Endothelial cell (in vitro differentiated cells): ENCODE results near the gene LRIG1. TPM values are rescaled to one million over a fixed set of nuclear protein-coding genes. Genes with fewer than 3 reads are reported as not detected.

Source experiments
- DNase-seq: peaks from one replicate; pipeline ENCODE4 v3.0.0; 2021; ENCODE audit warnings: low spot score
- H3K27ac Mint-ChIP-seq: one replicate; pipeline ENCODE4 v1.8.0; 2021; ENCODE audit warnings: mixed read lengths, inconsistent platforms; ENCODE audit not compliant: unreplicated experiment
- H3K27me3 Mint-ChIP-seq: one replicate; pipeline ENCODE4 v1.8.0; 2021; ENCODE audit warnings: mild to moderate bottlenecking, moderate library complexity, mixed read lengths, inconsistent platforms; ENCODE audit not compliant: unreplicated experiment
- H3K36me3 Mint-ChIP-seq: one replicate; pipeline ENCODE4 v1.8.0; 2021; ENCODE audit warnings: mild to moderate bottlenecking, low read depth, mixed read lengths, inconsistent platforms; ENCODE audit not compliant: unreplicated experiment
- H3K4me1 Mint-ChIP-seq: one replicate; pipeline ENCODE4 v1.8.0; 2021; ENCODE audit warnings: mild to moderate bottlenecking, mixed read lengths, inconsistent platforms; ENCODE audit not compliant: unreplicated experiment
- H3K4me3 Mint-ChIP-seq: one replicate; pipeline ENCODE4 v1.8.0; 2021; ENCODE audit warnings: mild to moderate bottlenecking, mixed read lengths, inconsistent platforms; ENCODE audit not compliant: unreplicated experiment
- H3K9me3 Mint-ChIP-seq: one replicate; pipeline ENCODE4 v1.8.0; 2021; ENCODE audit warnings: mixed read lengths, inconsistent platforms; ENCODE audit not compliant: unreplicated experiment
- total RNA-seq: library from RNA; stranded (reverse); fragmentation: NEBNext Ultra II Directional; extraction: Animal tissue kit (Norgen Biotek cat#: 25700); gene quantifications from one replicate; pipeline ENCODE4 v1.2.1, GENCODE V29; 2021; ENCODE audit not compliant: unreplicated experiment
- TF ChIP-seq, protein P1 (sequence below): fragments of 200-600 bp; sonication (generic); IDR thresholded peaks from one replicate; pipeline ENCODE4 v1.5.0; 2021; ENCODE audit warnings: antibody characterized with exemption; ENCODE audit not compliant: unreplicated experiment

LRIG1 gene
- total RNA-seq, 1 donor from 2014 or later, result 25.1 TPM

DNA sequence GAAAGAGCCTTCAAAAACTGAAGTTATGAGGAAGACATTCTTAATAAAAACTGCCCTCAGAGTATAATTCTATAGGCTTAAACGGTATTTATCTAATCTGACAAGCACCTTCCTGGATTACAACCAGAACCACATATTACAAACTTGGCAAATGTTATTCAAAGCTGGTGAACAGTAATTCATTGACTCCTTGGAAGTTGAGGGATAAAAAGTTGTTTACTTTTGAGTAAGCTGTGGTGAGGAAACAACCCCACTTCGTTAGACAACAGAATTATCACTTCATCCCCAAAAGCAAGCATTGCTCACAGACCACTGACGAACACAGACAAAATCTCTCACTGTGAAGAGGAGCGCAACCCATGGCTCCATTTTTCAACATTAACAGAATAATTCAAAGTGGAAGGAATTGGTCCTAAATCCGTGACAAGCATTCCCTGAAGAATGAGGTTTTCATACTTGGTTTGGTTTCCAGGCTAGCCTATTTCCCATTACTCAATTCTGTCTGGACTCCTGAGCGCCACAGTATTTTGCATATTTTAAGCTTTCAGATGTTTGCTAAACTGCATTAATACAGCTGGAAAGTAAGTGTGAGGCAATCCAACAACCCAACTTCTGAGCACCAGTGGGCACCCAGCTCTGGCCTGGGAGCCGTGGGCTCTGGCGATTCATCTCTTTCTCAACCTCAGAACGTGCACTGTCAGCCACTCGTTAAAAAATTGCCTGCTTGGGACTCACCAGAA is 32.7 kb downstream of the LRIG1 start:
- H3K27ac Mint-ChIP-seq, result no peak overlapping the region
- H3K4me3 Mint-ChIP-seq, result no peak overlapping the region
- no peaks in the 10 kb centered on the region for H3K9me3 Mint-ChIP-seq
- peaks cover 4% of the 10 kb centered on the region for H3K4me1 Mint-ChIP-seq
- peaks cover 3% of the 10 kb centered on the region for H3K36me3 Mint-ChIP-seq
- TF ChIP-seq, protein P1, sequence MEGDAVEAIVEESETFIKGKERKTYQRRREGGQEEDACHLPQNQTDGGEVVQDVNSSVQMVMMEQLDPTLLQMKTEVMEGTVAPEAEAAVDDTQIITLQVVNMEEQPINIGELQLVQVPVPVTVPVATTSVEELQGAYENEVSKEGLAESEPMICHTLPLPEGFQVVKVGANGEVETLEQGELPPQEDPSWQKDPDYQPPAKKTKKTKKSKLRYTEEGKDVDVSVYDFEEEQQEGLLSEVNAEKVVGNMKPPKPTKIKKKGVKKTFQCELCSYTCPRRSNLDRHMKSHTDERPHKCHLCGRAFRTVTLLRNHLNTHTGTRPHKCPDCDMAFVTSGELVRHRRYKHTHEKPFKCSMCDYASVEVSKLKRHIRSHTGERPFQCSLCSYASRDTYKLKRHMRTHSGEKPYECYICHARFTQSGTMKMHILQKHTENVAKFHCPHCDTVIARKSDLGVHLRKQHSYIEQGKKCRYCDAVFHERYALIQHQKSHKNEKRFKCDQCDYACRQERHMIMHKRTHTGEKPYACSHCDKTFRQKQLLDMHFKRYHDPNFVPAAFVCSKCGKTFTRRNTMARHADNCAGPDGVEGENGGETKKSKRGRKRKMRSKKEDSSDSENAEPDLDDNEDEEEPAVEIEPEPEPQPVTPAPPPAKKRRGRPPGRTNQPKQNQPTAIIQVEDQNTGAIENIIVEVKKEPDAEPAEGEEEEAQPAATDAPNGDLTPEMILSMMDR, result no peak
- H3K27me3 Mint-ChIP-seq, result no peaks in the 10 kb centered on the region
- no peak for DNase-seq

DNA sequence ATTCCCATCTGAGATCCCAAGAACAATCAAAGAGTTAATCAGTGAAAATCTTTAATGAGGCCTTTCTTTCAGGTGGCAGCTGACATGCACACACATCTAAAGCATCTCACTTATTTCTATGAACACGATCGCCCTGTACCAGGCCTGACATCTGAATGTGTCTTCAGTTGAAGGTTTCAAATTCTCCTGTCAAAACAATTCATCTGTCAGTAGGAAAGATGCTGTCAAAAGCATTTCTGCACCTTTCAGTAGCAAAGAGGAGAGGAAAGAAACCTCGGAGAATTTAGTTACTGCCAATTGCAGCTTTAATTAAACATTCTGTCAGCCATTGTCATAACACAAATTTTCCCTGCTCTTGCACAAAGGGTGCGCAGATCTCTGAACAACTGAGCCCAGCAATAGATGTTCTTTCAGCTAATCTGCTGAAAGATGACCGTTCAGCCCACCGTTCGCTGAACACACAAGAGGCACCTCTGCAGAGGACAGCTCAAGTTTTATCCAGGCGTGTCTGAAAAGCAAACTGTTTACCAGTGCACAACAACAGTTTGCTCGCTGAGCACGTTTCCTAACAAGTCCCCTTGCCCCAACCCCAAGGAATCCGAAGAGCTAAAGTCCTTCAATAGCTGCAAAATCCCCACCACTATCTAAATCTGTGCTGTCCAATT is 34.1 kb downstream of the LRIG1 start:
- no peaks in the 10 kb centered on the region for H3K4me1 Mint-ChIP-seq
- no peak for DNase-seq
- H3K36me3 Mint-ChIP-seq, result no peaks in the 10 kb centered on the region
- TF ChIP-seq, protein P1, result no peak
- no peak overlapping the region for H3K4me3 Mint-ChIP-seq
- H3K9me3 Mint-ChIP-seq, result no peaks in the 10 kb centered on the region
- no peak overlapping the region for H3K27ac Mint-ChIP-seq
- no peaks in the 10 kb centered on the region for H3K27me3 Mint-ChIP-seq

- Mint-ChIP-seq H3K27me3 (no peaks in the 10 kb centered on the region), H3K9me3 (no peaks in the 10 kb centered on the region), H3K4me1 (no peaks in the 10 kb centered on the region), H3K4me3 (no peak overlapping the region), H3K27ac (no peak overlapping the region), H3K36me3 (no peaks in the 10 kb centered on the region)
- TF ChIP-seq, protein P1, result no peak
- DNase-seq, result no peak
Measured at GRCh38 chr3:66465587-66465986, 35.2 kb downstream of the LRIG1 start.

GRCh38 chr3:66465034-66465433 is 35.8 kb downstream of the LRIG1 start:
- Mint-ChIP-seq H3K36me3 (no peaks in the 10 kb centered on the region), H3K4me3 (no peak overlapping the region), H3K27me3 (no peaks in the 10 kb centered on the region), H3K4me1 (no peaks in the 10 kb centered on the region), H3K9me3 (no peaks in the 10 kb centered on the region), H3K27ac (no peak overlapping the region)
- TF ChIP-seq, protein P1, result no peak
- no peak for DNase-seq

- H3K27me3 Mint-ChIP-seq, result no peaks in the 10 kb centered on the region
- no peak overlapping the region for H3K4me3 Mint-ChIP-seq
- H3K27ac Mint-ChIP-seq, result no peak overlapping the region
- no peak for DNase-seq
- H3K36me3 Mint-ChIP-seq, result no peaks in the 10 kb centered on the region
- no peaks in the 10 kb centered on the region for H3K4me1 Mint-ChIP-seq
- TF ChIP-seq, protein P1, result no peak
- no peaks in the 10 kb centered on the region for H3K9me3 Mint-ChIP-seq
Measured at GRCh38 chr3:66464512-66464894, 36.3 kb downstream of the LRIG1 start.
